ENCODE measurements around the gene LRRC72. TPM values are rescaled to one million over a fixed set of nuclear protein-coding genes. Genes with fewer than 3 reads are reported as not detected.

The LRRC72 gene
- total and polyA plus RNA-seq, 8 donors: not detected

DNA sequence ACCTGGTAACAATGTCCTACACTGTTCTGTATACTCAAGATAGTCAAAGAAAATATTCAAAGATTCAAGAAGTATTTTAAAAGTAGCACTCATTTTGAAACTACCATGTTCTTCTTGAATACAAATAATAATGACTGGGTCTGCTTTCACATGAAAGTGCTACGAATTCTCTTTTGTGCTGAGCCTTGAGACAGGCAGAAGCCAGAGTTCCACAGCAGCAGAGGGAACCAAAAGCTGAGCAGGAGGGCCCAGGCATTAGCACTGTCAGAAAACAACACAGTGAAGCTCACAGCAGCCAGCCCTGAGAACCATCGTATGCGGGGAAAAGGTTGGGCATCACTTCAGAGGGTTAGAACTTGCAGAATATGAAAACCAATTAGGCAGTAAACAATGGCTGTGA is 80.1 kb downstream of the LRRC72 start:
- no peaks in the 10 kb centered on the region for H3K27me3 ChIP-seq
- intact Hi-C loops (cut with DNase I): no loop called here
- ATAC-seq: peak; percentile 71
- H3K4me1 ChIP-seq: no peaks in the 10 kb centered on the region
- H3K4me3 ChIP-seq: no peak overlapping the region
- DNase-seq: no peak
- H3K36me3 ChIP-seq: peaks cover 0 to 61% of the 10 kb centered on the region in 2 donors
- TF ChIP-seq, protein P1, sequence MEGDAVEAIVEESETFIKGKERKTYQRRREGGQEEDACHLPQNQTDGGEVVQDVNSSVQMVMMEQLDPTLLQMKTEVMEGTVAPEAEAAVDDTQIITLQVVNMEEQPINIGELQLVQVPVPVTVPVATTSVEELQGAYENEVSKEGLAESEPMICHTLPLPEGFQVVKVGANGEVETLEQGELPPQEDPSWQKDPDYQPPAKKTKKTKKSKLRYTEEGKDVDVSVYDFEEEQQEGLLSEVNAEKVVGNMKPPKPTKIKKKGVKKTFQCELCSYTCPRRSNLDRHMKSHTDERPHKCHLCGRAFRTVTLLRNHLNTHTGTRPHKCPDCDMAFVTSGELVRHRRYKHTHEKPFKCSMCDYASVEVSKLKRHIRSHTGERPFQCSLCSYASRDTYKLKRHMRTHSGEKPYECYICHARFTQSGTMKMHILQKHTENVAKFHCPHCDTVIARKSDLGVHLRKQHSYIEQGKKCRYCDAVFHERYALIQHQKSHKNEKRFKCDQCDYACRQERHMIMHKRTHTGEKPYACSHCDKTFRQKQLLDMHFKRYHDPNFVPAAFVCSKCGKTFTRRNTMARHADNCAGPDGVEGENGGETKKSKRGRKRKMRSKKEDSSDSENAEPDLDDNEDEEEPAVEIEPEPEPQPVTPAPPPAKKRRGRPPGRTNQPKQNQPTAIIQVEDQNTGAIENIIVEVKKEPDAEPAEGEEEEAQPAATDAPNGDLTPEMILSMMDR (IDR thresholded peaks at IDR 0.05): no peak
- no peaks in the 10 kb centered on the region for H3K9me3 ChIP-seq
- H3K27ac ChIP-seq: no peak overlapping the region

DNA sequence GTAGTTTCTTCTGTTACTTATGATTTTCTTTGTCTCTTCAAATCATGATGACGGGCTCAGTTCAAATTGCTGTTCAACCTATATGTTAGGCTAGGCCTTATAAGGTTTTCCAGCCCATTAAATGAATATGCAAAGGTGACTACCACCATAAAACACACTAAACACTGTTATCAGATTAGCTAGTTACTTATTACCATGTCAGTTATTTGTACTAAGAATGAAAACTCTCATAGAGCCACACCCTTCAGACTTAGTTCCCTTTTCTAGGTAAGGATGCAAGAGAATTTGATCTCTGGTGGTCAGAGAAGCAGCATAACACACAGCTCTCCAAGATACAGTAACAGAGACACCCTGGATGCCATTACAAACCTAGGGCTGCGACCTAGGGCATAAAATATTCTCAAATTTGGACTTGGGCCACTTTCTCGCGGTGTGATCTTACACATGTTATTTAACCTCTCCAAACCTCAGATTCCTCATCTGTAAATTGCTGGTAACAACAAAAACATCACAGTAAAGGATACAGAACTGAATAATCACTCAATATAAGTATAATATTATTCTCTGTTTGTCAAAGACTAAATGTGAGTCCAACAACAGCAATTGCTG is 83.3 kb downstream of the LRRC72 start:
- H3K36me3 ChIP-seq: peaks cover 0 to 41% of the 10 kb centered on the region in 2 donors
- ATAC-seq: peak; percentile 71
- no peaks in the 10 kb centered on the region for H3K4me1 ChIP-seq
- H3K27ac ChIP-seq: no peak overlapping the region
- TF ChIP-seq, protein P1 (IDR thresholded peaks at IDR 0.05): no peak
- intact Hi-C loops (cut with DNase I): no loop called here
- no peak overlapping the region for H3K4me3 ChIP-seq
- no peak for DNase-seq
- H3K27me3 ChIP-seq: no peaks in the 10 kb centered on the region
- H3K9me3 ChIP-seq: no peaks in the 10 kb centered on the region

DNA sequence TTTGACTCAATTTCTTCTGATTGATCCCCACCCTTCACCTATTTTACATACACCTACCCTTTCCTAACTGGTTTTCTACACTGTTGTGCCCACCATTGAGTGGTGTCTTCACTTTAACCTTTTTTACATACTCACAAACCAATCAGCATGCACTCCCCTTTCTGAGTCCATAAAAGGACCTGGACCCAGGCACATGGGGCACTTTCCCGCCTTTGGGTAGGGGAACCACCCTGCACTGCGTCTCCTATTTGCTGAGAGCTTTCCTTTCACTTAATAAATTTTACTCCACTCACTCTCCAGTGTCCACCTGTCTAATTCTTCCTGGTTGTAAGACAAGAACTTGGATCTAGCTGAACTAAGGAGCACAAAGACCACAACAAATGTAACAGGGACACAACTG is 85.1 kb downstream of the LRRC72 start:
- no peaks in the 10 kb centered on the region for H3K27me3 ChIP-seq
- TF ChIP-seq, protein P1 (IDR thresholded peaks at IDR 0.05): no peak
- intact Hi-C loops (cut with DNase I): no loop called here
- ATAC-seq: no peak
- no peak overlapping the region for H3K4me3 ChIP-seq
- peaks cover 0 to 41% of the 10 kb centered on the region in 2 donors for H3K36me3 ChIP-seq
- H3K9me3 ChIP-seq: no peaks in the 10 kb centered on the region
- no peak for DNase-seq
- no peak overlapping the region for H3K27ac ChIP-seq
- H3K4me1 ChIP-seq: no peaks in the 10 kb centered on the region

DNA sequence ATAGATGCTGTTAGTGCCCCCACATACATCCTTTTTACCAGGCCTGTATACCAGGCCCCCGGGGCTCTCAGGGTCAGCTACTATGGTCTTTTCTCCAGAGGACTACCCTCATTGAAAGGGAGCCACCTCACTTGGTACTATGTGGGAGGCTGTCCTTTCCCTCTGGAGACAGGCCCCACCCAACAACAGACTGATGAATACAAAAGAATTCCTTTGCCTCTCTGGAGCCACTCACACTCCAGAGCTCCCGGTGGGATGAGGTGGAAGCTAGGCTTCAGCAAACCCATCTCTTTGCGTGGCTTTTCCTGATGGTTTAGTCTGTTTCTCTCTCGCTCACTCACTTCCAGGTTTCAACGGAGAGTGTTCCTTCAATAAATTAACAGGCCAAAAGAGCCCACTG is 88.6 kb downstream of the LRRC72 start:
- Histone ChIP-seq H3K36me3 (peaks cover 0 to 24% of the 10 kb centered on the region in 2 donors), H3K4me1 (no peaks in the 10 kb centered on the region), H3K27ac (no peak overlapping the region), H3K27me3 (no peaks in the 10 kb centered on the region), H3K9me3 (no peaks in the 10 kb centered on the region), H3K4me3 (no peak overlapping the region)
- TF ChIP-seq, protein P1 (IDR thresholded peaks at IDR 0.05): no peak
- ATAC-seq: no peak
- intact Hi-C loops (cut with DNase I): no loop called here
- DNase-seq: no peak

DNA sequence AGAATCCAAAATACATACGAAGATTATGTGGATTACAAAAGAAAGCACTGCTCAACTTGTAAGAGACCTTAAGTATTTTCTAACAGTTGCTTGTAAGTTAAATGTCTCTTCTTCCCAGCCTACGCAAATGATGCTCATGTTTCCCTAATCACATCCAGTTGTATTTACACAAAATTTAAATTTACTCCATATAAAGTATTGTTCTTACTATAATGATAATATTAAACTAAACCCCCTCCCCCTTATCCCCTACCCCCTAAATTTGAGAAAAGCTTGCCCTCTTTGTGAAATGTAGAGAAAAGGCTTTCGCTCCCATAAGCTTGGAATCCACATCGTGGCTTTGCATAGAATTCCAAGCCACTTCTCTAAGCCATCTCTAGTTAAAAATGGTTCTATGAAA is 89.5 kb downstream of the LRRC72 start:
- H3K27ac ChIP-seq: no peak overlapping the region
- H3K36me3 ChIP-seq: peaks cover 0 to 27% of the 10 kb centered on the region in 2 donors
- ATAC-seq: no peak
- H3K27me3 ChIP-seq: no peaks in the 10 kb centered on the region
- no peak for DNase-seq
- H3K9me3 ChIP-seq: no peaks in the 10 kb centered on the region
- H3K4me1 ChIP-seq: no peaks in the 10 kb centered on the region
- intact Hi-C loops (cut with DNase I): no loop called here
- TF ChIP-seq, protein P1 (IDR thresholded peaks at IDR 0.05): no peak
- H3K4me3 ChIP-seq: no peak overlapping the region

Data from left lung (tissue), 10 donors.